Neural progenitor cell (in vitro differentiated cells): Measurements from ENCODE around the gene ZNF839.

Experiments
- CTCF ChIP-seq: fragments of 200-600 bp; sonication (generic); IDR thresholded peaks from 2 replicates; pipeline ENCODE4 v1.5.1; 2017; ENCODE audit warnings: antibody characterized with exemption, mild to moderate bottlenecking
- EZH2 ChIP-seq: fragments of 200-600 bp; sonication (generic); IDR thresholded peaks from 2 replicates; pipeline ENCODE4 v1.6.1; 2017; ENCODE audit warnings: antibody characterized with exemption, mild to moderate bottlenecking, moderate library complexity
- EZH2phosphoT487 ChIP-seq: fragments of 200-600 bp; sonication (generic); IDR thresholded peaks from 2 replicates; pipeline ENCODE4 v1.6.1; 2017; ENCODE audit warnings: antibody characterized with exemption

DNA sequence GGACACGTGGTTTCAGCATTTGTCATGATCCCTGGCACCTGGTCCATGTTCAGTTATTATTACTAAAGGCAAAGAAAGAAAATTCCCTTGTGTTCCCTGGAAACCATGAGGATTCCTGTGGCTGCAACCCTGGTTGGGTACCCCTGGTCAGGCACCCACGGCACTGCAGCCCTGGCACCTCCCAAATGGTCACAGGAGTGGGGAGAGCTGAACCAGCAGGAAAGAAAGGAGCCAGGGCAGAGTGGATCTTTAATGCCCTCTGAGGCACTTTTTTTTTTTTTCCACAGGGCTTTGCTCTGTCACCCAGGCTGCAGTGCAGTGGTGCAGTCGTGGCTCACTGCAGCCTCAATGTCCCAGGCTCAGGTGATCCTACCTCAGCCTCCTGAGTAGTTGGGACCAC is 25.7 kb downstream of the ZNF839 start:
- no peak for TF ChIP-seq CTCF
- TF ChIP-seq EZH2phosphoT487, result no peak
- TF ChIP-seq EZH2, result no peak
